Skeletal muscle cell (primary cell): ENCODE results near the gene KMT2B.
"Not testable (repeated sequence)": the region's sequence is repeated elsewhere in the genome, so short reads cannot be mapped to it uniquely, and the experiment has no call there.

Experiments
- DNase-seq: peaks from one replicate; pipeline ENCODE4 v3.0.0-alpha.2; 2010; ENCODE audit warnings: low read depth
- H3K4me3 ChIP-seq: 2 replicates; pipeline ENCODE4 v1.5.1; 2011; ENCODE audit warnings: low read depth, mild to moderate bottlenecking, control low read depth, low read length, moderate library complexity

Gene KMT2B

GRCh38 chr19:35717665-35718344 lies at the start of gene KMT2B:
Gene KMT2B (plus strand): TSS chr19:35718003. CDS start chr19:35718019, 16 bp downstream.
- DNase-seq: no peak
- peak within 1 kb of the TSS; percentile 84 for H3K4me3 ChIP-seq

GRCh38 chr19:35669566-35669965 lies 48.2 kb upstream of the KMT2B start:
- no peak for DNase-seq

GRCh38 chr19:35669974-35670373 lies 47.8 kb upstream of the KMT2B start:
- no peak for DNase-seq
- no peak overlapping the region for H3K4me3 ChIP-seq

More at GRCh38 chr19:35669566-35669965, 48.2 kb upstream of the KMT2B start:
- H3K4me3 ChIP-seq: no peak overlapping the region

DNA sequence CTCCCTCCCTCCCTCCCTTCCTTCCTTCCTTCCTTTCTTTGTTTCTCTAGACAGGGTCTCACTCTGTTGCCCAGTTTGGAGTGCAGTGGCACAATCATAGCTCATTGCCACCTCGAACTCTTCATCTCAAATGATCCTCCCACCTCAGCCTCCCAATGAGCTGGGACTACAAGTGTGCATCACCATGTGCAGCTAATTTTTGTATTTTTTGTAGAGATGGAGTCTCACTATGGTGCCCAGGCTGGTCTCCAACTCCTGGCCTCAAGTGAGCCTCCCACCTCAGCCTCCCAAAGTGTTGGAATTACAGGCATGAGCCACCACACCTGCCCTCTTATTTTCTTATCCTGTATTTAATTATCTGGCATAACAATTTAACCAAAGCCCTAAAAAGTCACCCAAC lies 47.1 kb upstream of the KMT2B start:
- no peak overlapping the region for H3K4me3 ChIP-seq
- DNase-seq: no peak

GRCh38 chr19:35671818-35672217 lies 46.0 kb upstream of the KMT2B start:
- H3K4me3 ChIP-seq: no peak overlapping the region
- no peak for DNase-seq

GRCh38 chr19:35673121-35673804 lies 44.5 kb upstream of the KMT2B start:
- DNase-seq: no peak
- peak overlapping the region; percentile 45 for H3K4me3 ChIP-seq

GRCh38 chr19:35675589-35676140 lies 42.1 kb upstream of the KMT2B start:
- no peak for DNase-seq
- no peak overlapping the region for H3K4me3 ChIP-seq

DNA sequence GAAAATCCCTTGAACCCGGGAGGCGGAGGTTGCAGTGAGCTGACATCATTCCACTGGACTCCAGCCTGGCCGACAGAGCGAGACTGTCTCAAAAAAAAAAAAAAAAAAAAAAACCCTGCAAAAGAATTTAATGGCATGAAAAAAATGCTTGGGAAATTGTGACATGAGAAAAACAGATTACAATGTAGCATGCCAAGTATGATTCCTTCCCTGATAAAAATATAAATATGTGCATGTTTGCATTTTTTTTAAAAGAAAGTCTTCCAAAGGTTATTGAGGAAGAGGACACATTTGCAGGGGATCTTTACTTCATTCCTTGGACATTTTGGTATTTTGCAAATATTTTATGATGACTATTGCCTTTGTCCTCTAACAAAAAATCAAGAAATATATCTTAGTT lies 28.0 kb upstream of the KMT2B start:
- DNase-seq: no peak
- no peak overlapping the region for H3K4me3 ChIP-seq

GRCh38 chr19:35691106-35691505 lies 26.7 kb upstream of the KMT2B start:
- H3K4me3 ChIP-seq, DNase-seq: not testable (repeated sequence)

DNA sequence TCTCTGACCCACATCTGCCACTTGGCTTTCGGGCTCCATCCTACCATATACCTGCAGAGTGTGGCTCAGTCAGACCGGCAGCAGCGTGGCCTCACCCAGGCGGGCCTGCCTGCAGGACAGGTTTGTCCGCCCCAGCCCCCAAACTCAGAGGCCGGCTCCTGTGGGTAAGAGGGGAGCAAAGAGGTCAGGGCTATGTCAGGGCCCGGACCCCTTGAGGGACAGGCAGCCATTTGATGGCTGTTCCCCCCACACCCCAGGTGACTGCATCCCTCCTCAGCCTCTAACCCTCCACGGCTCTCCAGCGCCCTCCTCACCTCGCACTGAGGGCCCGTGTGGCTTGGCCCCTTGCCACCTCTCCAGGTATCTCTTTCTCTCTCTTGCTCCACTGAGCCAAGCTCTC lies 25.8 kb upstream of the KMT2B start:
- H3K4me3 ChIP-seq: no peak overlapping the region
- no peak for DNase-seq

GRCh38 chr19:35693422-35693821 lies 24.4 kb upstream of the KMT2B start:
- H3K4me3 ChIP-seq: no peak overlapping the region
- DNase-seq: no peak

- H3K4me3 ChIP-seq: no peak overlapping the region
- no peak for DNase-seq
Measured at GRCh38 chr19:35693835-35694599, 23.8 kb upstream of the KMT2B start.

DNA sequence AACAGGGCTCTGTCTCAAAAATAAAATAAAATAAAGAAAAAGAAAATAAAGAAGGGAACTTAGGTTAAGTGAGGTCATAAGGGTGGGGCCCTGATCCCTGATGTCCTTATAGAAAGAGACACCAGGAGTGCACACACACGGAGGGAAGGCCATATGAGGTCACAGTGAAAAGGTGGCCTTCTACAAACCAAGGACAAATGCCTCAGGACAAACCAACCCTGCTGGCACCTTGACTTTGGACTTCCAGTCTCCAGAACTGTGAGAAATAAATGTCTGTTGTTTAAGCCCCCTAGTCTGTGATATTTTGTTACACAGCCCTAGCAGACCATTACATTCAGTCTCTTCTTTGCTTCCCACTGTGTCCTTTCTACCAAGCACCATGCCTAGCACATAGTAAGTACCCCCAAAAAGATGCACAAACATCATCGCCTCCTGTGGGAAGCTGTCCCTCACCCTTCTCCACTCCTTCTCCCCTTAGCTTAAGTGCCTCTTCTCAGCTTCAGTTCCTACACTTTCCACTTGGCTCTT lies 21.8 kb upstream of the KMT2B start:
- DNase-seq: no peak
- H3K4me3 ChIP-seq: no peak overlapping the region

- DNase-seq: no peak
- no peak overlapping the region for H3K4me3 ChIP-seq
Measured at GRCh38 chr19:35696835-35697234, 21.0 kb upstream of the KMT2B start.

DNA sequence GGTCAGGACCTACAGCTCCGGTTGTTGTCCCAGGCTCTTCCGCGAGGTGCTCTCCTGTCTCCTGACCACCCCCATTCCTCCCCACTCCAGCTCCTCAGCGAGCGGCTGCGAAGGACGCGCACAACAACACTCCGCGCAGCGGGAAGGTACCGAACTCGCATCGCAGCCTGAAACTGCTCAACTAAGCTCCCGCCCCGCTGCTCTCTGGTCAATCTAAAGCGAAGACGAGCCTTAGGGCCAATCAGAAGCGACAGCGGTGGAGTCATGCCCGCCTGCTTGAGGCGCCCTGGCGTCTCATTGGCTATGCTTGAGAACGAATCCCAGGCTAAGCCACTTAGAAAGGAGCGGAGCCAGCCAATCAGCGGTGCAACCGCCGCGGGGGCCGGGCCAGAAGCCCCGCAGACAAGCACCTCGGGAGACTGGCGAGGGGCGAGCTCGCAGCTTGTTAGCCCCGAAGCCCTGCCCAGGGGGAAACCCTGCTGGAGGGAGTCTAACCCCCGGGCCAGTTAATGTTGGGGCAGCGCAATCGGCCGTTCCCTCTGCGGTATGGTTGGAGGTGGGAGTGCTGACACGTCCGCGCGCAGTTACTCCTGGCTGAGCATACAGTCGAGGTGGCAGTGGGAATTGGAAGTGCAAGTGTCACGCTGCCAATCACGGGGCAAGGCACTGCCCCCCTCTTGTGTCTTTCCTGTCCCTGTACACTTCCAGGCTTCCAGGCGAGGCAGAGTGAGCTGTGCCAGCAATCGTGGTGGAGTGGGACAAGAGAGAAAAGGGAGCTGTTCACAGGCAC lies 15.4 kb upstream of the KMT2B start:
- H3K4me3 ChIP-seq: peak overlapping the region; percentile 69
- DNase-seq: peak; percentile 91

DNA sequence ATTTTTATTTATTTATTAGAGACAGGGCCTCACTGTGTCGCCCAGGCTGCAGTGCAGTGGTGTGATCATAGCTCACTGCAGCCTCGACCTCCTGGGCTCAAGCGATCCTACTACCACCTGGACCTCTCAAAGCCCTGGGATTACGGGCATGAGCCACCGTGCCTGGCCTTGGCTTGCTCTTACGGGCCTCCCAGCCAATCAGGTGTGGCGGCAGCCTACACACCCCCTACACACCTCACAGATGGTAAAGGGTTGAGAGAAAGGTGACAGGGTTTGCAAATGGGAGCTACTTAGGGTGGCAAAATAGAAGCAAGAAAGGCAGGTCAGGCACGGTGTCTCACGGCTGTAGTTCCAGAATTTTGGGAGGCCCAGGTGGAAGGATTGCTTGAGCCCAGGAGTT lies 14.5 kb upstream of the KMT2B start:
- no peak for DNase-seq
- H3K4me3 ChIP-seq: no peak overlapping the region

DNA sequence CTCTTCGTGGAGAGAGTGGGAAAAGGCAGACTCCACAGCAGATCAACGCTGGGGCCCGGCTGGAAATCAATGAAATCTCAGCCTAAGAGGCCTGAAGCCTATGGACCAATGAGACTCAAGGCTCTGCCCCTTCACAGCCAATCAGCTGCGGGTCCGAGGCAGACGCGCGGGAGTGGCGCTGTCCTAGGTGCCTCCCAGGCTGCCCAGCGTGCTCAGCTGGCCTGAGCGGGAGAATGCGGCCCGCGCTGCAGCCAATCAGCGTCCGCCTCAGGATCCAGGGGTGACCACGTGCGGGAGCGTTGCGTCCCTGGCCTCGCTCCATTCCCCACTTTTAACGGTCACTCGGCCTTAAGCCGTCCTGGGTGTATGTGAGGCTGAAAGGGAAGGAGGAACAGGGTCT lies 13.6 kb upstream of the KMT2B start, which contains the start of gene ZBTB32:
Gene ZBTB32 (plus strand): TSS at position 341 of the 400 bp plus-strand sequence. CDS start 10,069 bp downstream, outside the sequence.
- no peak within 1 kb of the TSS for H3K4me3 ChIP-seq
- no peak for DNase-seq

- H3K4me3 ChIP-seq: no peak overlapping the region
- no peak for DNase-seq
Measured at GRCh38 chr19:35708391-35708790, 9.4 kb upstream of the KMT2B start.
